GM12878 (cell line): ENCODE results near the gene GCC2. TPM values are rescaled to one million over a fixed set of nuclear protein-coding genes. Genes with fewer than 3 reads are reported as not detected.

Experiments
- ATAC-seq: fragments of 200-7000 bp; cut with Tn5 transposase; 3 replicates; pipeline ENCODE4 v1.9.1; 2020; ENCODE audit warnings: mild to moderate bottlenecking, moderate library complexity
- BruUV-seq: library from RNA; stranded (reverse); fragments of 400-500 nt; replicated peaks from 2 replicates; lab custom pipeline; 2021; lab: Mats Ljungman, UMichigan
- CTCF ChIA-PET: fragments of 300-600 bp; sonication (Branson Sonifier 250); formaldehyde crosslinking; extraction: SDS; loops from one replicate; lab custom pipeline; 2021; ENCODE audit warnings: inconsistent platforms; lab: Yijun Ruan, JAX
- POLR2A ChIA-PET: fragments of 350-600 bp; formaldehyde crosslinking; extraction: SDS; loops from one replicate; lab custom pipeline; 2021; ENCODE audit warnings: inconsistent platforms; lab: Charles Lee
- RAD21 ChIA-PET: fragments of 300-600 bp; sonication (Branson Sonifier 250); formaldehyde crosslinking; loops from one replicate; lab custom pipeline; 2023; ENCODE audit warnings: antibody characterized with exemption; ENCODE audit not compliant: unreplicated experiment; lab: Charles Lee
- SMC1A ChIA-PET: fragments of 300-600 bp; sonication (Branson Sonifier 250); formaldehyde crosslinking; loops from one replicate; lab custom pipeline; 2023; ENCODE audit not compliant: unreplicated experiment, uncharacterized antibody; lab: Charles Lee
- DNase-seq: peaks from one replicate; pipeline ENCODE4 v3.0.0-alpha.2; 2011; ENCODE audit warnings: low read depth, low spot score
- FAIRE-seq: peaks from 3 replicates; lab custom pipeline; 2011; peaks lifted over from hg19 to GRCh38; lab: Jason Lieb, UNC
- H2AFZ ChIP-seq: 2 replicates; pipeline ENCODE4 v1.6.0; 2011; ENCODE audit warnings: low read depth, low read length, control low read depth; ENCODE audit not compliant: control insufficient read depth
- H3K27ac ChIP-seq: 2 replicates; pipeline ENCODE4 v1.5.1; 2011; ENCODE audit warnings: control low read depth; ENCODE audit not compliant: control insufficient read depth, insufficient read depth
- H3K27me3 ChIP-seq, 2 experiments: replicated peaks in 1 of 2; 2 replicates each; pipeline versions ENCODE4 v1.6.0 to v1.6.1; 2011; ENCODE audit warnings: low read length in 1 of 2; ENCODE audit not compliant: control insufficient read depth in 2 of 2, insufficient read depth in 2 of 2
- H3K36me3 ChIP-seq, 2 experiments: 2 replicates each; pipeline ENCODE4 v1.5.1; 2011; ENCODE audit warnings: low read length in 1 of 2; ENCODE audit not compliant: control insufficient read depth in 2 of 2, insufficient read depth in 2 of 2
- H3K4me1 ChIP-seq: 2 replicates; pipeline ENCODE4 v1.6.1; 2011; ENCODE audit warnings: mild to moderate bottlenecking, low read length, moderate library complexity, mixed read lengths; ENCODE audit not compliant: control insufficient read depth, insufficient read depth
- H3K4me2 ChIP-seq: 2 replicates; pipeline ENCODE4 v1.6.0; 2011; ENCODE audit warnings: control low read depth; ENCODE audit not compliant: control insufficient read depth, insufficient read depth
- H3K4me3 ChIP-seq: fragments of 200-600 bp; sonication (generic); 2 replicates; pipeline ENCODE4 v1.5.1; 2016
- H3K79me2 ChIP-seq: 2 replicates; pipeline ENCODE4 v1.6.0; 2011; ENCODE audit warnings: low read length; ENCODE audit not compliant: control insufficient read depth, insufficient read depth
- H3K9ac ChIP-seq: 2 replicates; pipeline ENCODE4 v1.8.0; 2011; ENCODE audit warnings: low read length, control low read depth, mixed read lengths; ENCODE audit not compliant: control insufficient read depth, insufficient read depth
- H3K9me3 ChIP-seq: replicated peaks from 3 replicates; pipeline ENCODE4 v1.5.1; 2011; ENCODE audit warnings: mild to moderate bottlenecking, low read length; ENCODE audit not compliant: control insufficient read depth, insufficient read depth
- H4K20me1 ChIP-seq: 2 replicates; pipeline ENCODE4 v1.6.0; 2011; ENCODE audit not compliant: control insufficient read depth, insufficient read depth
- BACH1 ChIP-seq: fragments of 450-650 bp; IDR thresholded peaks from 2 replicates; pipeline ENCODE4 v1.6.1; 2017; ENCODE audit warnings: mild to moderate bottlenecking, borderline replicate concordance
- EGR1 ChIP-seq, 2 experiments: IDR thresholded peaks; 1 replicate in 1 of 2; 2 replicates in 1 of 2; pipeline ENCODE4 v1.6.1; 2011 to 2012; ENCODE audit warnings: low read depth in 2 of 2, low read length in 2 of 2, borderline replicate concordance in 1 of 2, mild to moderate bottlenecking in 1 of 2, moderate library complexity in 1 of 2
- IKZF1 ChIP-seq: fragments of 450-650 bp; conservative IDR thresholded peaks from 2 replicates; pipeline ENCODE4 v1.6.1; 2017; ENCODE audit warnings: antibody characterized with exemption, mild to moderate bottlenecking
- NFYB ChIP-seq: IDR thresholded peaks from 2 replicates; pipeline ENCODE4 v1.6.1; 2011; ENCODE audit warnings: low read depth, mild to moderate bottlenecking, low read length, improper control_type of control experiment, moderate library complexity; ENCODE audit not compliant: insufficient read depth
- POLR2AphosphoS2 ChIP-seq: IDR thresholded peaks from 2 replicates; pipeline ENCODE4 v1.6.1; 2011; ENCODE audit warnings: low read depth, mild to moderate bottlenecking, low read length, improper control_type of control experiment, moderate library complexity
- RBBP5 ChIP-seq: fragments of 200-600 bp; sonication (generic); conservative IDR thresholded peaks from 2 replicates; pipeline ENCODE4 v1.6.1; 2016
- RCOR1 ChIP-seq: conservative IDR thresholded peaks from 2 replicates; pipeline ENCODE4 v1.6.1; 2012; ENCODE audit warnings: low read depth, low read length, improper control_type of control experiment
- SMAD1 ChIP-seq: fragments of 450-650 bp; IDR thresholded peaks from 2 replicates; pipeline ENCODE4 v1.6.1; 2018; ENCODE audit warnings: mild to moderate bottlenecking, low read depth; ENCODE audit not compliant: partially characterized antibody
- WGBS: methylation state at CpG from one replicate; pipeline ENCODE4 v1.1.6; 2016; ENCODE audit warnings: low lambda C conversion rate; ENCODE audit not compliant: insufficient replicate concordance, insufficient coverage; ENCODE audit errors: missing lambda C conversion rate; 5-methylcytosine and 5-hydroxymethylcytosine counted together
- in situ Hi-C: fragments of 300-500 bp; cut with MboI; formaldehyde crosslinking; loops from 9 replicates; pipeline ENCODE4 v1.14.3; 2018; ENCODE audit warnings: mixed read lengths
- intact Hi-C: fragments of 100-400 bp; cut with micrococcal nuclease; formaldehyde crosslinking; loops from one replicate; pipeline ENCODE4 v1.14.2; 2022; ENCODE audit not compliant: unreplicated experiment
- polyA plus RNA-seq, 11 experiments: library from polyadenylated mRNA; depleted of rRNA in 4 of 11; unstranded in 6 of 11; stranded (reverse) in 5 of 11; fragments of >200 nt; fragmentation: Nextera tagmentation in 4 of 11; fragmentation: Illumina TruSeq in 1 of 11; extraction: Ambion mirVana in 4 of 11; extraction: Trizol in 1 of 11; gene quantifications; 1 replicate in 1 of 11; 2 replicates in 10 of 11; pipeline versions ENCODE4 v1.2.1 to v1.2.3, GENCODE V29; 2011 to 2016; ENCODE audit warnings: inconsistent platforms in 2 of 11, missing spikeins in 2 of 11, low read depth in 1 of 11
- total RNA-seq, 4 experiments: library from RNA; depleted of rRNA in 3 of 4; stranded (reverse); fragments of >200 nt in 3 of 4; fragmentation: Illumina TruSeq in 1 of 4; extraction: Trizol in 1 of 4; gene quantifications; 2 replicates each; pipeline versions ENCODE4 v1.2.1 to v1.2.3, GENCODE V29; 2013 to 2021
- TF ChIP-seq, protein P1 (sequence below): fragments of 450-650 bp; IDR thresholded peaks from 2 replicates; pipeline ENCODE4 v1.6.1; 2018; ENCODE audit warnings: mild to moderate bottlenecking, low read depth, moderate library complexity; ENCODE audit not compliant: partially characterized antibody
- TF ChIP-seq, protein P2 (sequence below): fragments of 450-650 bp; IDR thresholded peaks from 2 replicates; pipeline ENCODE4 v1.6.1; 2016; ENCODE audit warnings: mild to moderate bottlenecking
- TF ChIP-seq, protein P3 (sequence below): fragments of 450-650 bp; IDR thresholded peaks from 2 replicates; pipeline ENCODE4 v1.6.1; 2017; ENCODE audit warnings: mild to moderate bottlenecking, moderate library complexity
- TF ChIP-seq, protein P4 (sequence below): IDR thresholded peaks from 2 replicates; pipeline ENCODE4 v1.6.1; 2012; ENCODE audit warnings: low read depth, low read length, improper control_type of control experiment

GCC2 gene
- total and polyA plus RNA-seq, 10 of the 15 experiments (the other 5 are each of a cell fraction or from before 2014, with no cell fraction given): 11.8 to 35.5 (median 25.4) TPM

DNA sequence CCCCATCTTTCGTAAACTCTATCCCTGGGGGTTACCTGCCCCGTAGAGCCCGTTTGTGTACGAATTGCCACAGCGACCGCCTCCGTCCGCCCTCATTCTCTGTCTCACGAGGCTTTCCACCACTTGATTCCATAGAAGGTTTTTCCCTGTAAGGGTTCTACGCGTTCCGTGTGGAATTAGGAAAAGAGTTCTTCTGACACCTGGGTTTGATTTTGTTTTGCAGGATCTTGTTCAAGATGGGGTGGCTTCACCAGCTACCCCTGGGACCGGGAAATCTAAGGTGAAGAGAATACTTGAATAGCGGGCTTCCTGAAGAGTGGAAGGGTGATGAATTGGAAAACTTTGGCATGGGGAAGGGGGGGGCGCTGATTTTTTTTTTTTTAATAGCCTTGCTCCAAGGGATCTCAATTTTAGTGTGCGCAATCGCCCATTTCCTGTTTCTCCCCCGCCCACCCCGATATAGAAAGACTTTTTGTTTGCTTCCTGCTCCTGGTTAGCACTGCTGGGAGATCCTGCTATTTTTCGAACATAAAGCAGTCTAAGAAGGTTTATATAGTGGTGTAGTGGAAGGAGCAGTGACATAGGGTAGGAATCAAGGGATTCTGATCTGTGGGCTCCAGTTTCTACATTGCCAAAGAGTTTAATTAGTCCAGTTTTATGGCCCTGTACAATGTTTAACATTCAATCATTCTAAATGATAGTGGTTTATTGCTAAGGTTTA is 564 bp downstream of the GCC2 start:
- ChIA-PET RAD21 (interaction anchor here (0.9 to 2.0 kb wide), 14 partner anchors 10 to 187 kb away, joined by 3 to 6 read pairs (median 4); partner anchors contain the start of gene LIMS1), CTCF (interaction anchor here (1.0 to 2.2 kb wide), 3 partner anchors 84 to 187 kb away, joined by 4 to 7 read pairs (median 4); partner anchors contain the start of gene LIMS1), SMC1A (interaction anchor here (0.6 to 4.3 kb wide), 19 partner anchors 9 to 234 kb away, joined by 3 to 23 read pairs (median 3); partner anchors contain the start of gene LIMS1), POLR2A (interaction anchor here (0.5 to 3.0 kb wide), 11 partner anchors 9 to 324 kb away, joined by 3 to 12 read pairs (median 3); partner anchors contain the start of gene LIMS1)
- Histone ChIP-seq H3K79me2 (peaks cover 18% of the 10 kb centered on the region), H3K4me3 (peak overlapping the region; percentile 93), H4K20me1 (no peaks in the 10 kb centered on the region), H3K9ac (peak overlapping the region; percentile 94), H3K27ac (peak overlapping the region; percentile 86), H3K9me3 (no peaks in the 10 kb centered on the region; the same call in 2 of the 3 replicates), H2AFZ (peak overlapping the region; percentile 81), H3K27me3 (no peaks in the 10 kb centered on the region), H3K36me3 (no peaks in the 10 kb centered on the region; a peak in 2 of 4 replicates), H3K4me2 (peak overlapping the region; percentile 91), H3K4me1 (peaks cover 7% of the 10 kb centered on the region)
- ATAC-seq: peak; percentile 66
- in situ Hi-C loops: no loop called here
- BruUV-seq: TSS peak; percentile 78
- DNase-seq: no peak
- intact Hi-C loops: loop anchor here (2.0 to 5.0 kb wide), 3 partner anchors 43 to 133 kb away; no protein-coding TSS in a partner anchor
- peak; percentile 47 for FAIRE-seq
- WGBS: 0% methylated on average over 20 of the region's 20 CpGs
- TF ChIP-seq RBBP5 (no peak), BACH1 (no peak), POLR2AphosphoS2 (no peak), EGR1 (IDR thresholded peaks at IDR 0.05; ENCODE audit: borderline replicate concordance in 1 of 2, low read depth in 2 of 2, low read length in 2 of 2) (no peak), NFYB (no peak), IKZF1 (0 out of 2 replicates have a peak, but pooled peaks have one; percentile 22), RCOR1 (no peak), SMAD1 (peak; percentile 43)
- TF ChIP-seq, protein P1, sequence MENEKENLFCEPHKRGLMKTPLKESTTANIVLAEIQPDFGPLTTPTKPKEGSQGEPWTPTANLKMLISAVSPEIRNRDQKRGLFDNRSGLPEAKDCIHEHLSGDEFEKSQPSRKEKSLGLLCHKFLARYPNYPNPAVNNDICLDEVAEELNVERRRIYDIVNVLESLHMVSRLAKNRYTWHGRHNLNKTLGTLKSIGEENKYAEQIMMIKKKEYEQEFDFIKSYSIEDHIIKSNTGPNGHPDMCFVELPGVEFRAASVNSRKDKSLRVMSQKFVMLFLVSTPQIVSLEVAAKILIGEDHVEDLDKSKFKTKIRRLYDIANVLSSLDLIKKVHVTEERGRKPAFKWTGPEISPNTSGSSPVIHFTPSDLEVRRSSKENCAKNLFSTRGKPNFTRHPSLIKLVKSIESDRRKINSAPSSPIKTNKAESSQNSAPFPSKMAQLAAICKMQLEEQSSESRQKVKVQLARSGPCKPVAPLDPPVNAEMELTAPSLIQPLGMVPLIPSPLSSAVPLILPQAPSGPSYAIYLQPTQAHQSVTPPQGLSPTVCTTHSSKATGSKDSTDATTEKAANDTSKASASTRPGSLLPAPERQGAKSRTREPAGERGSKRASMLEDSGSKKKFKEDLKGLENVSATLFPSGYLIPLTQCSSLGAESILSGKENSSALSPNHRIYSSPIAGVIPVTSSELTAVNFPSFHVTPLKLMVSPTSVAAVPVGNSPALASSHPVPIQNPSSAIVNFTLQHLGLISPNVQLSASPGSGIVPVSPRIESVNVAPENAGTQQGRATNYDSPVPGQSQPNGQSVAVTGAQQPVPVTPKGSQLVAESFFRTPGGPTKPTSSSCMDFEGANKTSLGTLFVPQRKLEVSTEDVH: no peak
- TF ChIP-seq, protein P2, sequence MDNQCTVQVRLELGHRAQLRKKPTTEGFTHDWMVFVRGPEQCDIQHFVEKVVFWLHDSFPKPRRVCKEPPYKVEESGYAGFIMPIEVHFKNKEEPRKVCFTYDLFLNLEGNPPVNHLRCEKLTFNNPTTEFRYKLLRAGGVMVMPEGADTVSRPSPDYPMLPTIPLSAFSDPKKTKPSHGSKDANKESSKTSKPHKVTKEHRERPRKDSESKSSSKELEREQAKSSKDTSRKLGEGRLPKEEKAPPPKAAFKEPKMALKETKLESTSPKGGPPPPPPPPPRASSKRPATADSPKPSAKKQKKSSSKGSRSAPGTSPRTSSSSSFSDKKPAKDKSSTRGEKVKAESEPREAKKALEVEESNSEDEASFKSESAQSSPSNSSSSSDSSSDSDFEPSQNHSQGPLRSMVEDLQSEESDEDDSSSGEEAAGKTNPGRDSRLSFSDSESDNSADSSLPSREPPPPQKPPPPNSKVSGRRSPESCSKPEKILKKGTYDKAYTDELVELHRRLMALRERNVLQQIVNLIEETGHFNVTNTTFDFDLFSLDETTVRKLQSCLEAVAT: peak; percentile 61; the same call in 1 of the 2 replicates
- TF ChIP-seq, protein P3, sequence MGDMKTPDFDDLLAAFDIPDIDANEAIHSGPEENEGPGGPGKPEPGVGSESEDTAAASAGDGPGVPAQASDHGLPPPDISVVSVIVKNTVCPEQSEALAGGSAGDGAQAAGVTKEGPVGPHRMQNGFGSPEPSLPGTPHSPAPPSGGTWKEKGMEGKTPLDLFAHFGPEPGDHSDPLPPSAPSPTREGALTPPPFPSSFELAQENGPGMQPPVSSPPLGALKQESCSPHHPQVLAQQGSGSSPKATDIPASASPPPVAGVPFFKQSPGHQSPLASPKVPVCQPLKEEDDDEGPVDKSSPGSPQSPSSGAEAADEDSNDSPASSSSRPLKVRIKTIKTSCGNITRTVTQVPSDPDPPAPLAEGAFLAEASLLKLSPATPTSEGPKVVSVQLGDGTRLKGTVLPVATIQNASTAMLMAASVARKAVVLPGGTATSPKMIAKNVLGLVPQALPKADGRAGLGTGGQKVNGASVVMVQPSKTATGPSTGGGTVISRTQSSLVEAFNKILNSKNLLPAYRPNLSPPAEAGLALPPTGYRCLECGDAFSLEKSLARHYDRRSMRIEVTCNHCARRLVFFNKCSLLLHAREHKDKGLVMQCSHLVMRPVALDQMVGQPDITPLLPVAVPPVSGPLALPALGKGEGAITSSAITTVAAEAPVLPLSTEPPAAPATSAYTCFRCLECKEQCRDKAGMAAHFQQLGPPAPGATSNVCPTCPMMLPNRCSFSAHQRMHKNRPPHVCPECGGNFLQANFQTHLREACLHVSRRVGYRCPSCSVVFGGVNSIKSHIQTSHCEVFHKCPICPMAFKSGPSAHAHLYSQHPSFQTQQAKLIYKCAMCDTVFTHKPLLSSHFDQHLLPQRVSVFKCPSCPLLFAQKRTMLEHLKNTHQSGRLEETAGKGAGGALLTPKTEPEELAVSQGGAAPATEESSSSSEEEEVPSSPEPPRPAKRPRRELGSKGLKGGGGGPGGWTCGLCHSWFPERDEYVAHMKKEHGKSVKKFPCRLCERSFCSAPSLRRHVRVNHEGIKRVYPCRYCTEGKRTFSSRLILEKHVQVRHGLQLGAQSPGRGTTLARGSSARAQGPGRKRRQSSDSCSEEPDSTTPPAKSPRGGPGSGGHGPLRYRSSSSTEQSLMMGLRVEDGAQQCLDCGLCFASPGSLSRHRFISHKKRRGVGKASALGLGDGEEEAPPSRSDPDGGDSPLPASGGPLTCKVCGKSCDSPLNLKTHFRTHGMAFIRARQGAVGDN: no peak
- TF ChIP-seq, protein P4, sequence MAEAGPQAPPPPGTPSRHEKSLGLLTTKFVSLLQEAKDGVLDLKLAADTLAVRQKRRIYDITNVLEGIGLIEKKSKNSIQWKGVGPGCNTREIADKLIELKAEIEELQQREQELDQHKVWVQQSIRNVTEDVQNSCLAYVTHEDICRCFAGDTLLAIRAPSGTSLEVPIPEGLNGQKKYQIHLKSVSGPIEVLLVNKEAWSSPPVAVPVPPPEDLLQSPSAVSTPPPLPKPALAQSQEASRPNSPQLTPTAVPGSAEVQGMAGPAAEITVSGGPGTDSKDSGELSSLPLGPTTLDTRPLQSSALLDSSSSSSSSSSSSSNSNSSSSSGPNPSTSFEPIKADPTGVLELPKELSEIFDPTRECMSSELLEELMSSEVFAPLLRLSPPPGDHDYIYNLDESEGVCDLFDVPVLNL: no peak
